DOHH2 (cell line): ENCODE results near the gene ANKRD22.

ENCODE experiments used
- H3F3A ChIP-seq: fragments of 200-600 bp; sonication (generic), shearing (Covaris generic); 2 replicates; pipeline ENCODE4 v1.6.0; 2016; ENCODE audit warnings: antibody characterized with exemption, mild to moderate bottlenecking; ENCODE audit not compliant: control insufficient read depth, insufficient read depth
- H3K27ac ChIP-seq: fragments of 200-600 bp; sonication (generic); 2 replicates; pipeline ENCODE4 v1.5.1; 2014; ENCODE audit warnings: low read depth, mild to moderate bottlenecking, low read length, moderate library complexity
- H3K27me3 ChIP-seq: fragments of 200-600 bp; sonication (generic); 2 replicates; pipeline ENCODE4 v1.6.1; 2014; ENCODE audit warnings: mild to moderate bottlenecking, low read length, mixed read lengths; ENCODE audit not compliant: control insufficient read depth
- H3K36me3 ChIP-seq: fragments of 200-600 bp; sonication (generic); 2 replicates; pipeline ENCODE4 v1.6.1; 2014; ENCODE audit warnings: mild to moderate bottlenecking, low read length, moderate library complexity, mixed read lengths; ENCODE audit not compliant: control insufficient read depth
- H3K4me1 ChIP-seq: fragments of 200-600 bp; sonication (generic); 2 replicates; pipeline ENCODE4 v1.6.1; 2014; ENCODE audit warnings: mild to moderate bottlenecking, low read length, mixed read lengths; ENCODE audit not compliant: control insufficient read depth
- H3K4me2 ChIP-seq: fragments of 200-600 bp; sonication (generic); 2 replicates; pipeline ENCODE4 v1.6.0; 2014; ENCODE audit warnings: mild to moderate bottlenecking, low read length, moderate library complexity
- H3K4me3 ChIP-seq: fragments of 200-600 bp; sonication (generic); 2 replicates; pipeline ENCODE4 v1.5.1; 2014; ENCODE audit warnings: mild to moderate bottlenecking, low read length, mixed read lengths
- H3K79me2 ChIP-seq: fragments of 200-600 bp; sonication (generic); 2 replicates; pipeline ENCODE4 v1.6.1; 2014; ENCODE audit warnings: mild to moderate bottlenecking, low read length, mixed read lengths; ENCODE audit not compliant: control insufficient read depth
- H3K9me2 ChIP-seq: fragments of 200-600 bp; sonication (generic); replicated peaks from 2 replicates; pipeline ENCODE4 v1.6.1; 2014; ENCODE audit warnings: mild to moderate bottlenecking, low read length, mixed read lengths; ENCODE audit not compliant: control insufficient read depth
- H3K9me3 ChIP-seq: fragments of 200-600 bp; sonication (generic); 2 replicates; pipeline ENCODE4 v1.6.1; 2014; ENCODE audit warnings: antibody characterized with exemption, low read length, mixed read lengths; ENCODE audit not compliant: control insufficient read depth, insufficient read depth
- H4K20me1 ChIP-seq: fragments of 200-600 bp; sonication (generic); 2 replicates; pipeline ENCODE4 v1.6.0; 2014; ENCODE audit warnings: low read depth, mild to moderate bottlenecking, antibody characterized with exemption, low read length, moderate library complexity; ENCODE audit not compliant: control insufficient read depth, insufficient read depth
- EZH2phosphoT487 ChIP-seq: fragments of 200-600 bp; sonication (generic); IDR thresholded peaks from 2 replicates; pipeline ENCODE4 v1.6.1; 2017; ENCODE audit warnings: borderline replicate concordance, mild to moderate bottlenecking, antibody characterized with exemption, low read length, moderate library complexity, mixed read lengths
- TF ChIP-seq, protein P1 (sequence below): fragments of 200-600 bp; sonication (generic); IDR thresholded peaks from one replicate; pipeline ENCODE4 v1.5.1; 2014; ENCODE audit warnings: antibody characterized with exemption, mild to moderate bottlenecking, low read depth, low read length; ENCODE audit not compliant: poor library complexity, severe bottlenecking

The ANKRD22 gene

GRCh38 chr10:88854684-88855083, 3.0 kb upstream of the ANKRD22 start:
- no peak overlapping the region for H3K4me2 ChIP-seq
- TF ChIP-seq EZH2phosphoT487: no peak
- TF ChIP-seq, protein P1, sequence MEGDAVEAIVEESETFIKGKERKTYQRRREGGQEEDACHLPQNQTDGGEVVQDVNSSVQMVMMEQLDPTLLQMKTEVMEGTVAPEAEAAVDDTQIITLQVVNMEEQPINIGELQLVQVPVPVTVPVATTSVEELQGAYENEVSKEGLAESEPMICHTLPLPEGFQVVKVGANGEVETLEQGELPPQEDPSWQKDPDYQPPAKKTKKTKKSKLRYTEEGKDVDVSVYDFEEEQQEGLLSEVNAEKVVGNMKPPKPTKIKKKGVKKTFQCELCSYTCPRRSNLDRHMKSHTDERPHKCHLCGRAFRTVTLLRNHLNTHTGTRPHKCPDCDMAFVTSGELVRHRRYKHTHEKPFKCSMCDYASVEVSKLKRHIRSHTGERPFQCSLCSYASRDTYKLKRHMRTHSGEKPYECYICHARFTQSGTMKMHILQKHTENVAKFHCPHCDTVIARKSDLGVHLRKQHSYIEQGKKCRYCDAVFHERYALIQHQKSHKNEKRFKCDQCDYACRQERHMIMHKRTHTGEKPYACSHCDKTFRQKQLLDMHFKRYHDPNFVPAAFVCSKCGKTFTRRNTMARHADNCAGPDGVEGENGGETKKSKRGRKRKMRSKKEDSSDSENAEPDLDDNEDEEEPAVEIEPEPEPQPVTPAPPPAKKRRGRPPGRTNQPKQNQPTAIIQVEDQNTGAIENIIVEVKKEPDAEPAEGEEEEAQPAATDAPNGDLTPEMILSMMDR: no peak
- no peaks in the 10 kb centered on the region for H3K79me2 ChIP-seq

DNA sequence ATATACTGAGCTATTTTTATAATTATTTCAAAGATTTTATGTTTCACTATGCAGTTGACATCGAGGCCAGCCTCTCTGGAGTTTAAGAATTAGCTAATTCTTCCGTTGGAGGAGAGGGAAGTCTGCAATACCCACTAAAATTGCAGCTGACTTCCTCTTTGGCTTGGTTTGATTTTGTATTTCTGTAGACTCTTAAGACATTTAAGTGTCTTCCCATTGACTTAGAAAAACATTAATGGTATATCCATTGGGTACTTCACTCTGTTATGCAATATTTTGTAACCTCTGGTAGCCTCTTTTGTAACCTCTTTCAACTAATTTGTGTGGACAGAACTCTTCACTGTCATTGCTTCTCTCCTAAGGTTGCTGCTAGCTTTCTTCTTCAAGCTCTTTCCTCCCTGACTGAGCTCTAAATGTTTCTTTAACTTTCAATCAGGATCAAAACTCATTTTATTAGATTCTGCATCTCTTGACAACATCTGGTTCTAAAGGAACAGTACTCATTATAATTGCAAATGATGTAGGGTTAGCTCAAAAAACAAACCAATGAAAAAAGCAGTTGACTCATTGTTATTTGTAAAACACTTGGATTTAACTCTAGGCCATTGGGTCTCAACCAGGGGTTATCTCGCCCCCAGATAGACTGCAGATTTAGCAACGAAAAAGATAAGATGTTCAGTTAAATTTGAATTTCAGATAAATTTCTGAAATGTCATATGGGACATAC, 1.7 kb upstream of the ANKRD22 start:
- no peaks in the 10 kb centered on the region for H3K9me3 ChIP-seq
- no peaks in the 10 kb centered on the region for H3K4me1 ChIP-seq
- no peaks in the 10 kb centered on the region for H3K36me3 ChIP-seq
- no peaks in the 10 kb centered on the region for H3K79me2 ChIP-seq
- no peak overlapping the region for H3K4me3 ChIP-seq
- TF ChIP-seq EZH2phosphoT487: no peak
- TF ChIP-seq, protein P1: no peak
- H3K27ac ChIP-seq: no peak overlapping the region
- H3K27me3 ChIP-seq: no peaks in the 10 kb centered on the region
- no peaks in the 10 kb centered on the region; the same call in 1 of the 2 replicates for H3K9me2 ChIP-seq
- no peaks in the 10 kb centered on the region for H3F3A ChIP-seq
- no peaks in the 10 kb centered on the region for H4K20me1 ChIP-seq
- H3K4me2 ChIP-seq: no peak overlapping the region

More at GRCh38 chr10:88854684-88855083, 3.0 kb upstream of the ANKRD22 start:
- Histone ChIP-seq H3K4me3 (no peak overlapping the region), H3K4me1 (no peaks in the 10 kb centered on the region), H3F3A (no peaks in the 10 kb centered on the region), H3K36me3 (no peaks in the 10 kb centered on the region), H3K27ac (no peak overlapping the region), H3K9me3 (no peaks in the 10 kb centered on the region), H3K27me3 (no peaks in the 10 kb centered on the region), H3K9me2 (no peaks in the 10 kb centered on the region; the same call in 1 of the 2 replicates), H4K20me1 (no peaks in the 10 kb centered on the region)

DNA sequence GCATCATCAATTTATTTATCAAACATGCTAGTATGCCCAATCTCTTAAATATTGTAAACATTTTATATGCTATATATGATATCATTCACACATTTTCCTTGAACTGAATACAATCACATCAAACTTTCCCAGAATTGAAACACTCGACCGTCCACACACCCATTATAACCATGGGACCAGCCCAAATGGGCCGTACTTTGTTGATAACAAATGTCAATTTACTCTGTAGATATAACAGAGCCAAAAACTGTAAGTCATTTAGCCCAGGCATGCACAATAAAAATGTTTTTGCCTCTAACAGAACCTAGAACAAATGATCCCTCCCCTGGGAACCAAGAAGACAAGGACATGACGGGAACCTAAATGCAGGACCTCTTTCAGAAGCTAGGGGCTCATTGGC, 683 bp upstream of the ANKRD22 start:
- no peaks in the 10 kb centered on the region; the same call in 1 of the 2 replicates for H3K9me2 ChIP-seq
- no peaks in the 10 kb centered on the region for H3K4me1 ChIP-seq
- no peak for TF ChIP-seq EZH2phosphoT487
- TF ChIP-seq, protein P1: no peak
- no peaks in the 10 kb centered on the region for H3K79me2 ChIP-seq
- H3K9me3 ChIP-seq: no peaks in the 10 kb centered on the region
- H3K36me3 ChIP-seq: no peaks in the 10 kb centered on the region
- H3K4me3 ChIP-seq: no peak overlapping the region
- no peak overlapping the region for H3K4me2 ChIP-seq
- H3K27ac ChIP-seq: no peak overlapping the region
- no peaks in the 10 kb centered on the region for H3F3A ChIP-seq
- no peaks in the 10 kb centered on the region for H4K20me1 ChIP-seq
- H3K27me3 ChIP-seq: no peaks in the 10 kb centered on the region
